Airway epithelial cell (primary cell): ENCODE data around the gene EN1. TPM values are rescaled to one million over a fixed set of nuclear protein-coding genes. Genes with fewer than 3 reads are reported as not detected.

Experiments
- total RNA-seq: library from RNA; depleted of rRNA; stranded (reverse); fragments of >200 nt; gene quantifications from 2 replicates; pipeline ENCODE4 v1.2.3, GENCODE V29; 2015

The EN1 gene
- not detected in 2 replicates for total RNA-seq

GRCh38 chr2:118846953-118847761 is at the start of gene EN1:
TSS of gene EN1 (minus strand) at chr2:118847648. CDS start at chr2:118847167, 481 bp downstream.

Other genes starting within 250 kb of the EN1 start
- gene MARCO, start 94.5 kb upstream of the EN1 start, total RNA-seq, result not detected in 2 replicates